ENCODE results near the gene CTDSP1. TPM values are rescaled to one million over a fixed set of nuclear protein-coding genes. Genes with fewer than 3 reads are reported as not detected.
A peak's percentile ranks its signal among the peaks of the same experiment; 100 is the strongest.

CTDSP1 gene
- total RNA-seq, 1 experiment from 2014 or later: 25.4 TPM

GRCh38 chr2:218394298-218395089, 5.2 kb upstream of the CTDSP1 start (continued):
- TF ChIP-seq STAT6 (CRISPR knock-in tag; conservative IDR thresholded peaks at IDR 0.05; ENCODE audit: low read depth): no peak
- TF ChIP-seq MYBL2 (CRISPR knock-in tag; IDR thresholded peaks at IDR 0.05): no peak

GRCh38 chr2:218395090-218395444, 4.6 kb upstream of the CTDSP1 start:
- Mint-ChIP-seq H3K27me3 (ENCODE audit: low read depth) (peaks cover 41% of the 10 kb centered on the region), H3K36me3 (no peaks in the 10 kb centered on the region), H3K9me3 (no peaks in the 10 kb centered on the region), H3K4me3 (peak overlapping the region; percentile 55), H3K27ac (no peak overlapping the region), H3K4me1 (peaks cover 29% of the 10 kb centered on the region)
- ChIA-PET POLR2A (no interaction called here), CTCF (interaction anchor here (0.7 to 5.1 kb wide), 7 partner anchors 8 to 123 kb away, joined by 3 to 52 read pairs (median 5); partner anchors contain the start of genes AAMP and PNKD)
- ATAC-seq (no peak), DNase-seq (ENCODE audit: low spot score) (no peak)
- TF ChIP-seq TEAD4 (CRISPR knock-in tag; IDR thresholded peaks at IDR 0.05) (no peak), NR3C1 (CRISPR knock-in tag; conservative IDR thresholded peaks at IDR 0.05; ENCODE audit: low read depth) (no peak)

- Mint-ChIP-seq H3K27ac (peak overlapping the region; percentile 66), H3K4me1 (peaks cover 29% of the 10 kb centered on the region), H3K36me3 (no peaks in the 10 kb centered on the region), H3K9me3 (no peaks in the 10 kb centered on the region), H3K4me3 (peak overlapping the region; percentile 88), H3K27me3 (ENCODE audit: low read depth) (peaks cover 41% of the 10 kb centered on the region)
- no peak for DNase-seq (ENCODE audit: low spot score)
- ATAC-seq: no peak
- TF ChIP-seq FOXK1 (CRISPR knock-in tag; IDR thresholded peaks at IDR 0.05): no peak
- no peak for TF ChIP-seq ZSCAN18 (CRISPR knock-in tag; IDR thresholded peaks at IDR 0.05)
- no peak for TF ChIP-seq USF1 (CRISPR knock-in tag; IDR thresholded peaks at IDR 0.05)
- no peak for TF ChIP-seq ZNF416 (CRISPR knock-in tag; IDR thresholded peaks at IDR 0.05)
- no peak for TF ChIP-seq PRDM15 (CRISPR knock-in tag; IDR thresholded peaks at IDR 0.05)
- no peak for TF ChIP-seq MYBL2 (CRISPR knock-in tag; IDR thresholded peaks at IDR 0.05)
- TF ChIP-seq ATF2 (CRISPR knock-in tag; IDR thresholded peaks at IDR 0.05; ENCODE audit: borderline replicate concordance, low read depth): no peak
- TF ChIP-seq ERG (CRISPR knock-in tag; IDR thresholded peaks at IDR 0.05): no peak
- ChIA-PET CTCF (interaction anchor here (0.5 to 5.1 kb wide), 11 partner anchors 9 to 124 kb away, joined by 3 to 52 read pairs (median 5); partner anchors contain the start of genes AAMP and PNKD), POLR2A (interaction anchor here (1.0 kb wide), 1 partner anchor 109 kb away, joined by 3 read pairs; no protein-coding TSS in a partner anchor)
These were observed 4.2 kb upstream of the CTDSP1 start for GRCh38 chr2:218395456-218395825.

Data from WTC11 (cell line).